Caco-2 (cell line): Measurements from ENCODE around the gene KLHL2. TPM values are rescaled to one million over a fixed set of nuclear protein-coding genes. Genes with fewer than 3 reads are reported as not detected.
"Not testable (repeated sequence)": the region's sequence is repeated elsewhere in the genome, so short reads cannot be mapped to it uniquely, and the experiment has no call there.

Experiments used
- BruUV-seq: library from RNA; stranded (reverse); fragments of 400-500 nt; replicated peaks from 2 replicates; lab custom pipeline; 2021; lab: Mats Ljungman, UMichigan
- CTCF ChIA-PET: fragments of 300-600 bp; sonication (Branson Sonifier 250); formaldehyde crosslinking; loops from one replicate; lab custom pipeline; 2022; ENCODE audit warnings: antibody characterized with exemption; lab: Charles Lee
- POLR2A ChIA-PET: fragments of 300-600 bp; sonication (Branson Sonifier 250); formaldehyde crosslinking; loops from one replicate; lab custom pipeline; 2022; ENCODE audit warnings: antibody characterized with exemption; lab: Charles Lee
- DNase-seq, 2 experiments: peaks; one replicate each; pipeline versions ENCODE4 v3.0.0 to v3.0.0-alpha.2; 2020 to 2022
- H3K27me3 ChIP-seq: replicated peaks from 2 replicates; pipeline ENCODE4 v1.6.0; 2011; ENCODE audit warnings: low read length; ENCODE audit not compliant: control insufficient read depth, insufficient read depth
- H3K36me3 ChIP-seq: 2 replicates; pipeline ENCODE4 v1.5.1; 2011; ENCODE audit warnings: low read length; ENCODE audit not compliant: control insufficient read depth, insufficient read depth
- H3K4me1 ChIP-seq: fragments of 250-450 bp; sonication (Bioruptor Pico); 2 replicates; pipeline ENCODE4 v1.5.1; 2020; ENCODE audit warnings: mild to moderate bottlenecking
- H3K4me3 ChIP-seq: 2 replicates; pipeline ENCODE4 v1.5.1; 2011; ENCODE audit warnings: low read depth, mild to moderate bottlenecking, control low read depth, low read length
- H3K9me3 ChIP-seq: fragments of 250-450 bp; sonication (Bioruptor Pico); 2 replicates; pipeline ENCODE4 v1.5.1; 2020; ENCODE audit warnings: mild to moderate bottlenecking, moderate library complexity
- H3K27ac Mint-ChIP-seq: one replicate; pipeline ENCODE4 v1.8.0; 2022; ENCODE audit warnings: mixed read lengths; ENCODE audit not compliant: unreplicated experiment
- H3K27me3 Mint-ChIP-seq: one replicate; pipeline ENCODE4 v1.8.0; 2022; ENCODE audit warnings: mixed read lengths; ENCODE audit not compliant: insufficient read depth, unreplicated experiment
- H3K36me3 Mint-ChIP-seq: one replicate; pipeline ENCODE4 v1.8.0; 2022; ENCODE audit warnings: mild to moderate bottlenecking, mixed read lengths; ENCODE audit not compliant: insufficient read depth, unreplicated experiment
- H3K4me1 Mint-ChIP-seq: one replicate; pipeline ENCODE4 v1.8.0; 2022; ENCODE audit warnings: low read depth, mixed read lengths; ENCODE audit not compliant: unreplicated experiment
- H3K4me3 Mint-ChIP-seq: one replicate; pipeline ENCODE4 v1.8.0; 2022; ENCODE audit warnings: mild to moderate bottlenecking, moderate library complexity, mixed read lengths; ENCODE audit not compliant: unreplicated experiment
- H3K9me3 Mint-ChIP-seq: one replicate; pipeline ENCODE4 v1.8.0; 2022; ENCODE audit warnings: mixed read lengths; ENCODE audit not compliant: unreplicated experiment
- CTCF ChIP-seq, 2 experiments: fragments of 200-600 bp in 1 of 2; IDR thresholded peaks; 1 replicate in 1 of 2; 2 replicates in 1 of 2; pipeline versions ENCODE4 v1.5.1 to v1.8.0; 2011 to 2022; ENCODE audit warnings: antibody characterized with exemption in 1 of 2, control low read depth in 1 of 2, inconsistent platforms in 1 of 2, low read depth in 1 of 2, low read length in 1 of 2, mild to moderate bottlenecking in 1 of 2, moderate library complexity in 1 of 2; ENCODE audit not compliant: insufficient read depth in 1 of 2, severe bottlenecking in 1 of 2, unreplicated experiment in 1 of 2
- intact Hi-C: fragments of 100-400 bp; cut with micrococcal nuclease; formaldehyde crosslinking; loops from one replicate; pipeline ENCODE4 v1.10.0; 2022; ENCODE audit not compliant: unreplicated experiment
- total RNA-seq: library from RNA; stranded (reverse); gene quantifications from 2 replicates; pipeline ENCODE4 v1.2.3, GENCODE V29; 2022

KLHL2 gene
- total RNA-seq, 1 experiment from 2014 or later = 15.9 TPM

- H3K9me3 Mint-ChIP-seq, CTCF ChIA-PET, H3K4me3 ChIP-seq, H3K36me3 ChIP-seq, H3K4me1 Mint-ChIP-seq, H3K27me3 Mint-ChIP-seq, BruUV-seq, intact Hi-C loops, H3K36me3 Mint-ChIP-seq, DNase-seq, H3K4me1 ChIP-seq, H3K27me3 ChIP-seq, H3K27ac Mint-ChIP-seq, H3K4me3 Mint-ChIP-seq, H3K9me3 ChIP-seq, POLR2A ChIA-PET: not testable (repeated sequence)
These were observed 72.2 kb downstream of the KLHL2 start for GRCh38 chr4:165279531-165279930.

- H3K27ac Mint-ChIP-seq, H3K4me1 ChIP-seq, H3K9me3 Mint-ChIP-seq, H3K36me3 ChIP-seq, H3K4me1 Mint-ChIP-seq, H3K9me3 ChIP-seq, H3K36me3 Mint-ChIP-seq, H3K27me3 ChIP-seq, DNase-seq, CTCF ChIA-PET, intact Hi-C loops, H3K4me3 Mint-ChIP-seq, H3K4me3 ChIP-seq, POLR2A ChIA-PET, H3K27me3 Mint-ChIP-seq, BruUV-seq: not testable (repeated sequence)
These were observed 77.3 kb downstream of the KLHL2 start for GRCh38 chr4:165284697-165285096.

GRCh38 chr4:165286619-165287340 lies 79.4 kb downstream of the KLHL2 start:
- H3K36me3 ChIP-seq, H3K9me3 Mint-ChIP-seq, H3K4me3 Mint-ChIP-seq, H3K4me3 ChIP-seq, H3K27me3 ChIP-seq, DNase-seq, H3K36me3 Mint-ChIP-seq, H3K4me1 ChIP-seq, CTCF ChIA-PET, H3K4me1 Mint-ChIP-seq, H3K27me3 Mint-ChIP-seq, POLR2A ChIA-PET, intact Hi-C loops, H3K27ac Mint-ChIP-seq, BruUV-seq, H3K9me3 ChIP-seq: not testable (repeated sequence)

- H3K4me3 ChIP-seq = no peak overlapping the region
- Mint-ChIP-seq H3K4me1 (no peaks in the 10 kb centered on the region), H3K4me3 (no peak overlapping the region), H3K36me3 (peaks cover 8% of the 10 kb centered on the region), H3K27ac (no peak overlapping the region), H3K27me3 (no peaks in the 10 kb centered on the region), H3K9me3 (no peaks in the 10 kb centered on the region)
- intact Hi-C loops = no loop called here
- DNase-seq = no peak
- BruUV-seq = no TSS peak
- POLR2A ChIA-PET = no interaction called here
- H3K9me3 ChIP-seq = no peaks in the 10 kb centered on the region
- H3K27me3 ChIP-seq = no peaks in the 10 kb centered on the region
- H3K4me1 ChIP-seq = no peaks in the 10 kb centered on the region
- no peaks in the 10 kb centered on the region for H3K36me3 ChIP-seq
- CTCF ChIA-PET = no interaction called here
- no peak for TF ChIP-seq CTCF (IDR thresholded peaks at IDR 0.05; ENCODE audit: insufficient read depth in 1 of 2, low read depth in 1 of 2, low read length in 1 of 2, severe bottlenecking in 1 of 2, unreplicated experiment in 1 of 2)
These were observed 80.9 kb downstream of the KLHL2 start for GRCh38 chr4:165288226-165288625.
